OCI-LY3 (cell line): ENCODE data around the gene PTP4A2.

Experiments
- H2AFZ ChIP-seq: fragments of 200-600, 300-600 bp; shearing (Covaris generic); 2 replicates; pipeline ENCODE4 v1.6.0; 2014; ENCODE audit warnings: antibody characterized with exemption, low read depth, low read length
- H3K27ac ChIP-seq: fragments of 200-600, 300-600 bp; sonication (generic); 2 replicates; pipeline ENCODE4 v1.5.1; 2014; ENCODE audit warnings: mild to moderate bottlenecking, low read length, moderate library complexity, mixed read lengths
- H3K27me3 ChIP-seq: fragments of 200-600, 300-600 bp; sonication (generic); 2 replicates; pipeline ENCODE4 v1.6.1; 2014; ENCODE audit warnings: low read depth, low read length, mixed read lengths
- H3K36me3 ChIP-seq: fragments of 200-600, 300-600 bp; sonication (generic); replicated peaks from 2 replicates; pipeline ENCODE3; 2014; ENCODE audit warnings: low read depth, low read length, mixed read lengths
- H3K4me1 ChIP-seq: fragments of 300-600, 200-600 bp; sonication (generic); 2 replicates; pipeline ENCODE4 v1.6.1; 2014; ENCODE audit warnings: low read length, mixed read lengths
- H3K4me2 ChIP-seq: fragments of 200-600, 300-600 bp; sonication (generic); 2 replicates; pipeline ENCODE4 v1.6.1; 2014; ENCODE audit warnings: low read length, mixed read lengths
- H3K4me3 ChIP-seq: fragments of 300-600, 200-600 bp; sonication (generic); 2 replicates; pipeline ENCODE4 v1.5.1; 2014; ENCODE audit warnings: antibody characterized with exemption, mild to moderate bottlenecking, low read length, moderate library complexity
- H3K79me2 ChIP-seq: fragments of 300-600, 200-600 bp; shearing (Covaris generic); 2 replicates; pipeline ENCODE4 v1.6.1; 2014; ENCODE audit warnings: mild to moderate bottlenecking, low read length, mixed read lengths
- H3K9ac ChIP-seq: fragments of 300-600, 200-600 bp; shearing (Covaris generic); 2 replicates; pipeline ENCODE4 v1.6.0; 2014; ENCODE audit warnings: mild to moderate bottlenecking, low read length, moderate library complexity
- H3K9me3 ChIP-seq: fragments of 200-600, 300-600 bp; shearing (Covaris generic); 2 replicates; pipeline ENCODE4 v1.6.1; 2014; ENCODE audit warnings: low read length, mixed read lengths; ENCODE audit not compliant: insufficient read depth
- H4K20me1 ChIP-seq: fragments of 200-600, 300-600 bp; sonication (generic); 2 replicates; pipeline ENCODE4 v1.6.1; 2016; ENCODE audit warnings: low read length, mixed read lengths; ENCODE audit not compliant: insufficient read depth
- EZH2phosphoT487 ChIP-seq: fragments of 200-600 bp; shearing (Covaris generic); IDR thresholded peaks from 2 replicates; pipeline ENCODE4 v1.6.1; 2018; ENCODE audit warnings: antibody characterized with exemption, mixed run types, low read depth
- TF ChIP-seq, protein P1 (sequence below): fragments of 200-600, 300-600 bp; sonication (generic); IDR thresholded peaks from 2 replicates; pipeline ENCODE4 v1.5.1; 2014; ENCODE audit warnings: antibody characterized with exemption, low read length, low read depth

PTP4A2 gene

DNA sequence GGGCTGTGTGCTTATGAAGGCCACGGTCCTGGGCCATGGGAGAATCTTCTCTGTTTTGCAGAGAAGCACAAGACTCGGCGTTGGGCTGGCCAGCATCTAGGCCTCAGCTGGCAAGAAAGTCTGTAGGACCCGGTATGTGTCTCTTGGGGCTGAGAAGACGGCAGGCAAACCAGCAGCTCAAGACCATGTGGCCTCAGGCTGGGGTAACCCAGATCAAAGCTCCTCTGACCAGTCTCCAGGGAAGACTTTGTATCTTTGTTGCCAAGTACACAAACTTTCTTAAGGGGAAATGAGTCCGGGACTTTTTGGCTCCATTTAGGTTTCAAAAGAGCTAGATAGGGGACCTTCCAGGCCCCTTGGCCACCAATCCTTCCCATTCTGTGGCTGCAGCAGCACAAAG lies 60.1 kb downstream of the PTP4A2 start:
- no peak overlapping the region for H3K4me3 ChIP-seq
- H3K4me1 ChIP-seq = peaks cover 9% of the 10 kb centered on the region
- H3K9me3 ChIP-seq = no peaks in the 10 kb centered on the region
- H3K27me3 ChIP-seq = no peaks in the 10 kb centered on the region
- no peak overlapping the region for H3K4me2 ChIP-seq
- no peak overlapping the region for H3K27ac ChIP-seq
- no peaks in the 10 kb centered on the region for H4K20me1 ChIP-seq
- H3K9ac ChIP-seq = no peak overlapping the region
- H3K79me2 ChIP-seq = no peaks in the 10 kb centered on the region
- H2AFZ ChIP-seq = no peak overlapping the region
- TF ChIP-seq, protein P1, sequence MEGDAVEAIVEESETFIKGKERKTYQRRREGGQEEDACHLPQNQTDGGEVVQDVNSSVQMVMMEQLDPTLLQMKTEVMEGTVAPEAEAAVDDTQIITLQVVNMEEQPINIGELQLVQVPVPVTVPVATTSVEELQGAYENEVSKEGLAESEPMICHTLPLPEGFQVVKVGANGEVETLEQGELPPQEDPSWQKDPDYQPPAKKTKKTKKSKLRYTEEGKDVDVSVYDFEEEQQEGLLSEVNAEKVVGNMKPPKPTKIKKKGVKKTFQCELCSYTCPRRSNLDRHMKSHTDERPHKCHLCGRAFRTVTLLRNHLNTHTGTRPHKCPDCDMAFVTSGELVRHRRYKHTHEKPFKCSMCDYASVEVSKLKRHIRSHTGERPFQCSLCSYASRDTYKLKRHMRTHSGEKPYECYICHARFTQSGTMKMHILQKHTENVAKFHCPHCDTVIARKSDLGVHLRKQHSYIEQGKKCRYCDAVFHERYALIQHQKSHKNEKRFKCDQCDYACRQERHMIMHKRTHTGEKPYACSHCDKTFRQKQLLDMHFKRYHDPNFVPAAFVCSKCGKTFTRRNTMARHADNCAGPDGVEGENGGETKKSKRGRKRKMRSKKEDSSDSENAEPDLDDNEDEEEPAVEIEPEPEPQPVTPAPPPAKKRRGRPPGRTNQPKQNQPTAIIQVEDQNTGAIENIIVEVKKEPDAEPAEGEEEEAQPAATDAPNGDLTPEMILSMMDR = no peak
- TF ChIP-seq EZH2phosphoT487 = no peak
- H3K36me3 ChIP-seq = no peaks in the 10 kb centered on the region

DNA sequence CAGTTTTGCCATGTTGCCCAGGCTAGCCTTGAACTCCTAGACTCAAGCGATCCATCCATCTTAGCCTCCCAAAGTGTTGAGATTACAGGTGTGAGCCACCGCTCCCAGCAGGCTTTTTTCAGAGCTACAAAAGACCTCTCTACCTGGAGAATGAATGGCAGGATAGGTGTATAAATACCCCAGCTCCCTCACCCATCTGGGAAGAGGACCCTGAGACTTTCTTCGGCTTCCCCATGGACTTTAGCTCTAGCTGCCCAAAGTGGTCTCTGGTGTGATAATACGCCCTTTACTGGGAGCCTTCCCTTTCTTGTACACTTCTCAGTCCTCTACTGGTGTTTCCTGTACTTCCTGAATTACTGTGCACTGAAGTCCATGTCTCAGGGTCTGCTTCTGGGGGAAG lies 60.6 kb downstream of the PTP4A2 start:
- no peaks in the 10 kb centered on the region for H4K20me1 ChIP-seq
- H3K79me2 ChIP-seq = no peaks in the 10 kb centered on the region
- no peak overlapping the region for H3K4me2 ChIP-seq
- no peak overlapping the region for H3K9ac ChIP-seq
- no peak overlapping the region for H3K4me3 ChIP-seq
- H2AFZ ChIP-seq = no peak overlapping the region
- no peaks in the 10 kb centered on the region for H3K36me3 ChIP-seq
- no peaks in the 10 kb centered on the region for H3K9me3 ChIP-seq
- H3K27me3 ChIP-seq = no peaks in the 10 kb centered on the region
- no peak overlapping the region for H3K27ac ChIP-seq
- no peak for TF ChIP-seq EZH2phosphoT487
- TF ChIP-seq, protein P1 = no peak
- peaks cover 9% of the 10 kb centered on the region for H3K4me1 ChIP-seq

- TF ChIP-seq, protein P1 = no peak
- no peak for TF ChIP-seq EZH2phosphoT487
- H4K20me1 ChIP-seq = no peaks in the 10 kb centered on the region
- H3K9ac ChIP-seq = no peak overlapping the region
- H3K4me3 ChIP-seq = no peak overlapping the region
- H3K9me3 ChIP-seq = no peaks in the 10 kb centered on the region
- no peaks in the 10 kb centered on the region for H3K36me3 ChIP-seq
- H3K4me2 ChIP-seq = no peak overlapping the region
- no peak overlapping the region for H3K27ac ChIP-seq
- peaks cover under 1% of the 10 kb centered on the region for H3K4me1 ChIP-seq
- H3K27me3 ChIP-seq = no peaks in the 10 kb centered on the region
- H2AFZ ChIP-seq = no peak overlapping the region
- no peaks in the 10 kb centered on the region for H3K79me2 ChIP-seq
These were observed 62.4 kb downstream of the PTP4A2 start for GRCh38 chr1:31875636-31876236.

DNA sequence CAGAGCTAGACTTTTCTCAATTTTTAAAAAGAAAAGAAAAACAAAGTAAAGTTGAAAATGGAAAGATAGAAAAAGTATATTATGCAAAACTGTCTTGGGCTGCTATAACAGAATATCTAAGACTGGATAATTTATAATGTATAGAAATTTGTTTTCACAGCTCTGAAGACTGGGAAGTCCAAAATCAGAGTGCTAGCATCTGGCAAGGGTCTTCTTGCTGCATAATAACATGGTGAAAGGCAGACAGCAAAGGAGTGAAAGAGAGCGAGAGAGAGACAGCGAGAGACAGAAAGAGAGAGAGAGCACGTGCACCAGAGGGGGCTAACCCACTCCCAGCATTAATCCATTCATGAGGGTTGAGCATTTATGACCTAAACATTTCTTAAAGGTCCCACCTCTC lies 63.2 kb downstream of the PTP4A2 start:
- H3K4me2 ChIP-seq = no peak overlapping the region
- no peak overlapping the region for H3K9ac ChIP-seq
- no peaks in the 10 kb centered on the region for H3K4me1 ChIP-seq
- no peaks in the 10 kb centered on the region for H4K20me1 ChIP-seq
- H3K9me3 ChIP-seq = no peaks in the 10 kb centered on the region
- TF ChIP-seq EZH2phosphoT487 = no peak
- no peak overlapping the region for H3K4me3 ChIP-seq
- H3K27ac ChIP-seq = no peak overlapping the region
- no peak overlapping the region for H2AFZ ChIP-seq
- H3K36me3 ChIP-seq = no peaks in the 10 kb centered on the region
- no peaks in the 10 kb centered on the region for H3K27me3 ChIP-seq
- H3K79me2 ChIP-seq = no peaks in the 10 kb centered on the region
